Activated CD4-positive, CD25-positive, alpha-beta regulatory T cell treated with anti-CD3 and anti-CD28 coated beads, Interleukin-2, amount 50 U/mL, for 16 hours (primary cell): ENCODE data around the gene ST6GALNAC6.
"Not testable (repeated sequence)": the region's sequence is repeated elsewhere in the genome, so short reads cannot be mapped to it uniquely, and the experiment has no call there.

Experiments
- DNase-seq: peaks from one replicate; pipeline ENCODE4 v3.0.0-alpha.2; 2020; ENCODE audit warnings: low read depth, low spot score

Gene ST6GALNAC6

DNA sequence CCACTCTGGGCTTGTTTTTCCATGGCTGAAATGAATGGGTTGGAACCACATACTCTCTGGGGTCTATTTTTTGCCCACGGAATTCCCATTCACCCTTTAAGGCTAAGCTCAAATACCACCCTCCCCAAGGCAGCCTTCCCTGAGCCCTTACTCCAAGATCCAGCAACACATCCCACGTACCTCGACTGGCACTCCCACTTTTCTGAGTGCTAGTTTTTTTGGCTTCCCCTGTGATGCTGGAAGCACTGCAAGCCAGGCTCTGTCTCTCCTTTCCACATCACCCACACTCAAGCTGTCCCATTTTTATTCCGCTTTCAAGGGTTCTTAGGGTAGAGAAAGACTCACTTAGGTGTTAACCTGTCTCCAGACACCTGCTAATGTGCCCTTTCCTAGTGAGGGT lies 6.0 kb downstream of the ST6GALNAC6 start:
- no peak for DNase-seq

DNA sequence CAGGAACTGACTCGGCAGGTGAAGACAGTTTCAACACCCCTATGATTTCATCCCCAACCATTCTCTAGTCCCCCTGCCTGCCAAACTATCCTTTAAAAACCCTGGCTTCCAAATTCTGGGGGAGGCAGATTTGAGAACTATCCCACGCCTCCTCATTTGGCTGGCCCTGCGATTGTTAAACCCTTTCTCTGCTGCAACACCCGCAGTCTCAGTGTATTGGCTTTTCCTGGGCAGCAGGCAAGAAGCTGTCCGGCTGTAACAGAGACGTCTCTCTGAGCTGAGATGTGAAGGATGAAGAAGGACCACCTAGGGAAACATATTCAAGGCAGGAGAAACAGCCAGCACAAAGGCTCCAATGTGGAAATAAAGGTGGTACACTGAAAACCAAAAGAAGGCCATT lies 6.6 kb downstream of the ST6GALNAC6 start:
- DNase-seq = no peak

DNA sequence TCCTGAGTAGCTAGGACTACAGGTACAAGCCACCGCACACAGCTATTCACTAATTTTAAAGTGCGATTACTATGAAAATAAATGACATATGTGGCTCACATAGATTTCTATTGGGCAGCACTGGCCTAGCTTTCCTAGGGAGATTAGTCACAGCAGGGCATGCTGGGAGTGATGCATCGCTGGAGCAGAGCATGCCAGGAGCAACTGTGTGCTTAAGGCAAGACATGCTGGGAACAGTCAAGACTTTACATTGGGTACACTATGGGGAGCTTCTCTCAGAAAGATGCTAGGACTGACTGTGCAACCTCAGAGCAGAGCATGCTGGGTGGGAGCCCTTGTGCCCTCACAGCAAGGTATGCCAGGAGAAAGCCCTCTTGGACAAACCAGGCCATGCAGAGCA lies 9.3 kb downstream of the ST6GALNAC6 start:
- DNase-seq = no peak

DNA sequence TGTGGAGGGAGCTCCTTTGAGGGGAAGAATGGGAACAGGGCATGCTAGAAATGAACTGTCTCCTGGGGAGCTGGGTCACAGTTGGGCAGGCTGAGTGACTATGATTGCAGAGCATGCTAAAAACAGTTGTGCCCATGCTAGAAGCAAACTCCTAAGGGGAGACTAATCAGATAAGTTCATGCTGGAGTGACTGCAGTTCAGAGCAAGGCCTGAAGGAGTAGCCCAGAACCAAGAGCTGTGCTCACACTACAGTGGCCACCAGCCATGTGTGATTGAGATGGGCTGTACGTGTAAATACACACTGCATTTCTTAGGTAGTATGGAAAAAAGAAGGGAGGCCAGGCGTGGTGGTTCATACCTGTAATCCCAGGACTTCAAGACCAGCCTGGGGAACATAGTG lies 11.6 kb downstream of the ST6GALNAC6 start:
- no peak for DNase-seq

DNA sequence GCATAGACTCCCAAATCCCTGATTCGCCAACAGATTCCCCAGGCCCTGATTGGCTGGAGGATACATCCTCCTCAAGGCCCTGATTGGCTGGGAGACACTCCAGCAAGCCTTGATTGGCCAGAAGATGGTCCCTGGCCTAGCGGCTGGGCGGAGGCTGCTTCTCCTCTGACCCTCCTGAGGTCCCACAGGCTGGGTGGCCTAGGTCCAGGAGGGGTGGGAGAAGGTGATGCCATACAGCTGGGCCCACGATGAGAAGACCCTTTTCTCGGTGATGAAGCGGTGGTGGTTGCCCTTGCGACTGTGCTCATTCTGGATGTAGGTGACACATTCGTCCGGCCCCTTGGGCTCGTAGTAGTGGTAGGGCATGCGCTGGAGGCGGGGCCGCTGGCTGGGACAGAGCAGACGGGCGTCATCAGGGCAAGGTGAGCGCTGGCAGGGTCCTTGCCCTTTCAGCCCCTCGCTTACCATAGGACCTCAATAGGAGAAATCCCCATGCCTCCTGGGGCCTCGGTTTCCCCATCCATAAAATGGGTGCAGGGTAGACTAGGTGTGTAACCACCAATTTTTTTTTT lies 12.9 kb downstream of the ST6GALNAC6 start:
- DNase-seq = no peak

DNA sequence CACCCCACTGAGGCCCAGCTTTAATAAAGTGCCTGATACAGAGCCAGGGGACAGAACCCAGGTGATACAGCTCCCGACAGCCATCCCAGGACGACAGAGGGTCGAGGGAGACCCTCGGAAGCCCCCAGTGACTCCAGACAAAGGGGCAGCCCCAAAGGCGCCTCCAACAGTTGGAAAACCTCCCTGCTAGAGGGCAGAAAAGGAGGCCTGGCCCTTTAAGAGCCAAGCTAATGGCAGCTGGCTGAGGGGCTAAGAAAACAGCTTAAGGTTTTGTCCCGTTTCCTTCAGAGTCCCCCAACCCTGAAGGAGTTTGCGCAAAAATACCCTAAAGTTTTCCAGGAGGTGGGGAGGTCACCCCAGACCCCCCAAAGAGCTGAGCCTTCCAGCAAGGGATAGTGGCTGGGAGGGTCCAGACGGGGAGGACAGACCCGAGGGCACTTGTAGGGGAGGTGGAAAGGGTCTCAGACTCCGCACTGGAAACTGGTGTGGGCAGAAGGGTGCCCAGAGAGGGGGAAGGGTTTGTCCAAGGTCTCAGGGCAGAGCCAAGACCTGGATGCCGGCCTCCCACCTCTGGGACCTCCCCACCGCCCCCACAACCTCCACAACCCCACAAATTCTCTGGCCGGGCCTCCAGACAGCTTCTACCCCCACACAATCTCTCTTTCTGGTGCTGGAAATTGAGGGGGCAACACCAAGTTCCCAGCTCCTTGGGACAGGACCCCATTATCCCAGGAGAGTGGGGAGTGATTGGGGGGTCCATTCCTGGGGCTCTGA lies 13.7 kb downstream of the ST6GALNAC6 start:
- no peak for DNase-seq

DNA sequence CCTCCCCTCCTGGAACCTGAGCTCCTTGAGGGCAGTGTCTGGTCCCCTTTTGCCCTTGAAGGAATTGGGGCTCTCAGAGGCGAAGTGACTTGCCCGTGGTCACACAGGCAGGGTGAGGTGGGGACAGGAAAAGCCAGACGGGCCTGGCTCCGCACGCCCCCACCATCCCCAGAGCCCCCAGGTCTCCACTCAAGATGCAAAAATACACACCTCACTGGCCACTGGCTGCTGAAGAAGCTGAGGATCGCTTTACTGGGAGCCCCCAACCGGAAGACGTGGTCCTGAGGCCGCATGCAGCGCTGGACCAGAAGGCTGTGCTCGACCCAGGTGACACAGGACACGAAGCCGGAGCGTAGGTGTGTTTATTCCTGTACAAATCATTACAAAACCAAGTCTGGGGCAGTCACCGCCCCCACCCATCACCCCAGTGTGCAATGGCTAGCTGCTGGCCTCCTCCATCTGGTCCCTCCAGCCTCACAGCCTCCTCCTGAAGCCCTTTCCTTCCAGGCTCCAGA lies 14.4 kb downstream of the ST6GALNAC6 start:
- DNase-seq = no peak

DNA sequence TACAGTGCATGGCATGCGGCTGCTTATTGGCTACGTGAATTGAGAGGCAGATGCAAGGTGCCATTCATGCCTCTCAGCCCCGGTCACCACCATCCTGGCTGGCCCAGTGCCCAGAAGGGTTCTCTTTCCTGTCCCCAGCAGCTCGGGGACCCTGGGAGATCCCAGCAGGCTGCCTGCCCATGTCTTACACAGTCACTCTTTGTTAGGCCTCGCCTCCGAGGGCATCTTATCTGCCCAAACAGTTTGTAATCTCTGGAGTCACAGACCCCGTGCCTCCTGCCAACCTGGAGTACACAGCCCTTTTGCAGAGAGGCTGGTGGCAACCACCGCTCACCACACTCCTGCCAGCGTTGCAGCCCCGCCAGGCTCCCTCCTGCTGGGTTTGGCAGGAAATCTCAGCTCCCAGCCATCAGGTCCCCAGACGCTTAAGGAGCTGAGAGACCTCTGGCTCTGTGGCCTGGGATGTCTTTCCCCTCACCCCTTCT lies 14.9 kb downstream of the ST6GALNAC6 start:
- no peak for DNase-seq

DNA sequence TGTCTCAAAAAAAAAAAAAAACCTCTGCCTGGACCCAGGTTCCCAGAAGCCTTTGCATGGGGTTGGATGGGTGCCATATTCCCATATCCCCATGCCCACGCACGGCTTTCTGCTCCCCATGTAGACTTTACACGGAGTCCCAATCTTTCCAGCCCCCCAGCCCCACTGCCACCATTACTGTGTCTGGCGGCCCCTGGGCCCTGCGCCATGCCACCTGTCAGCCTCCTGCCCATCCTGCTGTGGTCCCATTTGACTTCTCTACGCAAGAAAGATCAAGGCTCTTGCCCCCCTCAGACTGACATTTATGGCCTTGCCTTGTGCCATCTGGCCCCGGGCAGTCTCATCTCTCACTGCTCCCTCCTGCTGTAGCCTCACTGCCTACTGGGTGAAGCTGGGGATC lies 15.4 kb downstream of the ST6GALNAC6 start:
- no peak for DNase-seq

DNA sequence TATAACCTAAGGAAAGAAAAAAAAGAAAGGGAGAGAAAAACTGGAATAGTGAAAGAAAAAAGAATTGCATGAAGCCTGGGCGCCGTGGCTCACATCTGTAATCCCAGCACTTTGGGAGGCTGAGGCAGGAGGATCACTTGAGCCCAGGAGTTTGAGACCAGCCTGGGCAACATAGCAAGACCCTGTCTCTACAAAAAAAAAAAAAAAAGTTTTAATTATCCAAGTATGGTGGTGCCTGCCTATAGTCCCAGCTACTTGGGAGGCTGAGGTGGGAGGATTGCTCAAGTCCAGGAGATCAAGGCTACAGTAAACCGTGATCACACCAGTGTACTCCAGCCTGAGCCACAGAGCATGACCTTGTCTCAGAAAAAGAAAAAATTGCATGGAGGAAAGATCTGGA lies 17.7 kb downstream of the ST6GALNAC6 start:
- not testable (repeated sequence) for DNase-seq

DNA sequence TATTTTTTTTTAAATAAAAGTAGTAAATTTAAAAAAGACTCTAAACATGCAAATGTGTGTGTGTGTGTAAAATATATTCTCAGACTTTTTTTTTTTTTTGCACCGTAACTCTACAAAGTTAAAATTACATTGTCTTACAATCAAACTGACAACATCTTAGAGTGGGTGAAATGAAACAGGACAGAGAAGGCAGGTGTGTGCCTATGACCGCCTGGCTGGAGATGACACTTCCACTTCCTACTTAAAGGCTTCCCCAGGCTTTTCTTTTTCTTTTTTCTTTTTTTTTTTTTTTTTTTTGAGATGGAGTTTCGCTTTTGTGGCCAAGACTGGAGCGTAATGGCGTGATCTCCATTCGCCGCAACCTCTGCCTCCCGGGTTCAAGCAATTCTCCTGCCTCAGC lies 19.3 kb downstream of the ST6GALNAC6 start:
- DNase-seq = no peak

DNA sequence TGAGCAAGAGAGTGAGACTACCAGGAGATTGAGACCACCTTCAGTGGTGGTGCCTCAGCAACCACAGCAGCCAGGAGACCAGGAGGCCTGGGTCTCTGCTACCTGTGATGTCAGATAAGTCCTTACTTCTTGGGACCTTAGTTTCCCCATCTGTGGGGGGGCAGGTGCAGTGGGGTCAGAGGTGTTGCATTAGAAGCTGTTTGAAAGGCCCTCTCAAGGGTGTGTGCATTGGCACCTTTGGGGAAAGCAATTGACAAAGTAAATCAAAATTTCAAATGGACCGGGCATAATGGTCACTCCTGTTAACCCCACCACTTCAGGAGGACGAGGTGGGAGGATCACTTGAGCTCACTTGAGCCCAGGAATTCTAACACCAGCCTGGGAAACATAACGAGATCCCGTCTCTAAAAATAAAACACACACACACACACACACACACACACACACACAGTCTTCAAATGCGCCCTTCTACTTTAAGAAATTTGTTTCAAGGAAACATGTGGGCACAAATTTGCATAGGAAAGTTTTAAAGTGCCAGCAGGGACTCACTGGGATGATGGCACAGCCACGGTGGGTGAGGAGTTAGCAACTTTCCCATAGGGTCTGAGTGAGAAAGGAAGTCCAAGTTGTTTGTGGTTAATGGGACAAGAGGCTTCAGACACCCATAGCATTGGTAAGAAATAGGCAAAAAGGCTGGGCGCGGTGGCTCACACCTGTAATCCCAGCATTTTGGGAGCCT lies 20.6 kb downstream of the ST6GALNAC6 start:
- DNase-seq = no peak

DNA sequence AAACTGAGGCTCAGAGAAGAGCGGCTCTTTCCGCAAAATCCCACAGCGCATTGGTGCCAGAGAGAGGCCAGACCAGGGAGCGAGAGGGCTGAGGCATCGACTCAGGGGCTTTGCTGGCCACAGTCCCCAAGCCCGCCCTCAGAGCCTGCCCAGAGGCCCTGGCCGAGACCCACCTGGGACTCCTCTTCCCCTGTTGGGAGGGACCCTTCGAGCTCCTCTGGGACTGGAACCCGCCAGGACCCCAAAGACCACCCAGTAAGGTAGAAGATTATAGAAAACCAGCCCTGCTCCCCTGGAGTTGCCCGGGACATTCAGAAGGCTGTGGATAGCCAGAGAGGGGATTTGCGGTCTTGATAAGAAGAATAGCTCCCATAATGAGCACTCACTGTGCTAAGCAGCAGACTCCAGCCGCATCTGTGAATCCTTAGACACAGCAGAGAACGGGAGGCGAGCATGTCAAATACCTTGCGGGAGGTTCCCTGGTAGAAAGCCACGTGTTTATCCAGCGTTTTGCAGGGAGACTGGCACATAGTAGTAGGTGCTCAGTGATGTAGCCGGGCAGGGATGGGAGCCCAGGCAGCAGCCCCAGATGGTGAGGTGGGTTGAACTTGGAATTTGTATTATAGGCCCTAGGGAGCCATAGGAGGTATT lies 21.3 kb downstream of the ST6GALNAC6 start:
- DNase-seq = no peak

DNA sequence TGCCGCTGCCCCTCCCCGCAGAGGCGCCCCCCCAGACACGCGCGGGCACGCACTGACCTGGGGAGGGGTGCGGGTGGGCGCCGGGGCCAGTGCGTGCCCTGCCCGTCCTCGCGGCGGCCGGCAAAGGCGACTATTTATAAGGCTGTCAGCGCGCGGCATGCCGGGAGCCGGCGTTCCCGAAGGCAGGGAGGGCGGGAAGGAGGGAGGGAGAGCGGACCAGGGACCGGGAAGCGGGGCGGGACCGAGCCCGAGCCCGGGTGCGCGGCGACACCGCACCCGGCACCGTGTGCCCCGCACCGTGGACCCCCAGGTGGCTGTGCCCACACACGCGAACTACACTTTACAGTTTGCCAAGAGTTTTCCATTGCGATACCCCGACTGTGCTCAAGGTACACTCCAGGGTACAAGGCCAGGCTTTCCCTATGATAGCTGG lies 21.8 kb downstream of the ST6GALNAC6 start, which contains the start of gene AK1:
TSS of gene AK1 (minus strand) at position 110 of the 433 bp plus-strand sequence. CDS start 3,058 bp downstream, outside the sequence.
- no peak for DNase-seq

DNA sequence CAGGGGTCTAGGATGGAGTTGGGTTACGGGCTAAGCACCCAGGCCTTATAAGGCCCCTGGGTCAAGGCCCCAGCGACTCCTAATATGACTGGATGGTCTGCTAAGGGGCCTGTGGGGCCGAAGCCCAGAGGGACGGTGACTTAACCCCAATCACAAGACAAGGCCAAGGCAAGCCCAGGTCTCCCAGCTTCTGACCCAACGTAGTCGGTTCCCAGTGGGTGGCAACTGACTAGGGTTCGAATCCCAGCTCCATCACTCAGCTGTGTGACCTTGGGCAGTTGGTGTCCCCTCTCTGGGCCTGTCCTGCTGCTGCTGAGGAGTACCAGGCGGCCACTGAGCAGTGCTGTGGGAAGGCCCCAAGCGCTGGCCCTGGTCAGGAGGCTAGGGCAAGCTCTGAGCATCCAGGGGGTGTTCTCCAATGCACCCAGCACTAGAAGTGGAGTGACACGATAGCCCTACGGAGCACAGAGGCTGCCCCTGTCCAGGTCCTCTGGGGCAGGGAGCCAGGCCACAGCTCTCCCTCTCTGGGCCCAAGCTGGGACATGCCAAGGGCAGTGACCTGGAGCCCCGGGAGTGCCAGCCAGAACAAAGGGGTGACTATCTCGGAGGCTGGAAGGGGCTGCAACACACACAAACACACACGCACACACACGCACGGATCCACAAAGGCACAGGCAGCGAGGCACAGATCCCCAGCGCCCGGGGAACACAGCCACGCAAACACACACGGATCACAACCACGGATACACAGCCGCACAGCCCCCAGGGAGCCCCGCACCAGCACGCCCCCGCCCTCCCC lies 22.4 kb downstream of the ST6GALNAC6 start:
- no peak for DNase-seq

DNA sequence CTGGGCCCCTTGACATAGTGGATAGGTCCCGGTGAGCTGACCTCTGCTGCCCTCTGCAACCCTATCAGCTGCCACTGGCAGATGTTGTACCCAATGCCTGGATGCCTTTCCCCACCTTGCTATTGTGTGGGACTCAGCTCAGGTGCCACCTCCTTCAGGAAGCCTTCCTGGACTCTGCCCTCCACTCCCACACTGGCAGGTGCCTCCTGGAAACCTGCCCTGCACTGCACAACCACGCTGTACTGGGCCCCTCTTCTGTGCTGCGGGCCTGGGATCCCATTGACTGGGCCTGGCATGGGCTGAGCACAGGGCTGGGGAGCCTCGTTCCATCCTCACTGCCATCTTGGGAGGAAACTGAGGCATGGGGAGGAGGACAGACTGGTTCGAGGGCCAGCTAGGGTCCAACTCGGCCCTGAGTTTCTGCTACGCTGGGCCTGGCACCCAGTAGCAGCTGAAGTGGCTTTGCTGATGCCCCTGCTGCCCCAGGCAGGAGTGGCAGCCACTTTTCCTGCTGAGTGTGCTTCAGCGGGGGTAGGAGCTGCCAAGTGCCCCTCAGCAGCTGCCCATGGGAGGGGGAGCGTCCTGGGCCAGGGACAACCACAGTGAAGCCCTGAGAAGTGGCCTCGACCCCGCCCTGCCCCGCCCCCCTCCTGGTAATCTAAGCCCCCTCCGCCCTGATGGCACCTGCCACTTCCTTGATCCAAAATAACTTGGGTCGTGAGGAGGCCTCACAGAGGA lies 23.2 kb downstream of the ST6GALNAC6 start:
- DNase-seq = no peak

DNA sequence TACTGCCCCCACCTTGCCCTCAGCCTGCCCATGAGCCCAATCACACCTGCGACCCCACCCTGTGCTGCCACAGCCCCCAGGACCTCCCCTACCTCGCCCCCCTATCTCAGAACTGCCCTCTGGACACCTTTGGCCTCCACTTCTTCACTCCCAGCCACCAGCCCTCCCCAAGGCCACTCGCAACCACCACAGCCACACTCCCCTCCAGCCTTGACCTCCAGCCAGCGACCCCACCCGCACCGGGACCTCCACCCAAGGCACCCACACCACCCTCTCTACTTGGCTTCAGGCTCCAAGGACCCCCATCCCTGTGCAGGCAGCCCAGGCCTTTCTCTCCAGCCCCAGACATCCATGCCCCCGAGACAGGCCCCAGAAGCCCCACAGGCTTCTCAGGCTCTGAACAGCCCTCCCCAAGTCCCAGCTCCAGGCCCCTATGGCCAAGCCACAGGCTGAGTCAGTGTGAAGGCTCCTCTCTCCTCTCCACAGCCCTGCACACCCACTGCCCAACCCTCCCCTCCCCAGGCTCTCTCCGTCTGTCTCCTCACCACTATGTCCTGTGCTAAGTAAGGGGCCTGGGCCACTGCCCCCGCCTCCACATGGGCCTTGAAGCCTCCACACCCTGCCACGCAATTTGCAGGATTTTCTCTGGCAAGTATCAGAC lies 24.0 kb downstream of the ST6GALNAC6 start:
- no peak for DNase-seq

DNA sequence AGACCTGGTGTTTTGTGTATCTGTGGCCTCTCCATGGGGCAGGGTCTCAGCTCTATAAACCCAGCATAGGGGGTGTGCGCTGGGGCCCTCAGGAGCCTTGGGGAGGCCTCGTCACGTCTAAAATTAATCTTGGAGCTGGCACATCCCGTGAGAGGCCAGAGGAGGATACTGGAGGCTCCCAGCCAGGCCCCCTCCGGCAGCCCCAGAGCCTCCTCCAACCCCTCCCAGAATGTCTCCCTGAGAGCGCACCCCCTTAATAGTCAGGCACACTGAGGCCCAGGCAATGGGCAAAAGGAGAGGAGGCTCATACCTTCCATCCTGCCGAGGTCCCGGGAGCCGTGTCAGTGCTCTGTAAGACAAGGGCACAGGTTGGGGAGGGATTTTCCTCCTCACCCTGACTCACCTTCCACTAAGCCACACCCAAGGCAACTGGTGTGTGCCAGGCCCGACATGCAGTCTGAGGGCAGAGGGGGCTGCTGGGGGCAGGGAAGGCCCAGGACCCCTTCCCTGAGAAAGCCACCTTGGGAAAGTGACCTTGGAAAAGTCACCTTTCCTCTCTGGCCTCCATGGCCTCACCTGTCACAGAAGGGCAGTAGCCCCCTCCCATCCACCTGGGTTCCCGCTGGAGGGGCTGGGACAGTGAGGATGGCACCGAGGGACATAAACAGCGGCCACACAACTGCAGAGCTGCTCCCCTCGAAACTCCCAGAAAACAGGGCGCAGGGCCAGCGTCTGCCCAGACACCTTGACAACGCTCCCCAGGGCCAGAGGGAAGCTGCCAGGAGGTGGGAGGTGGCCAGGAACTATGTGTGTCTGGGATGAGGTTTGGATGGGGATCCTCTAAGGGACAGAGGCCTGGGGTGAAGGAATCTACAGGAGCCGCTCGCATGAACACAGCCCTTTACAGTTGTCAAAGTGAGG lies 24.8 kb downstream of the ST6GALNAC6 start:
- DNase-seq = no peak

DNA sequence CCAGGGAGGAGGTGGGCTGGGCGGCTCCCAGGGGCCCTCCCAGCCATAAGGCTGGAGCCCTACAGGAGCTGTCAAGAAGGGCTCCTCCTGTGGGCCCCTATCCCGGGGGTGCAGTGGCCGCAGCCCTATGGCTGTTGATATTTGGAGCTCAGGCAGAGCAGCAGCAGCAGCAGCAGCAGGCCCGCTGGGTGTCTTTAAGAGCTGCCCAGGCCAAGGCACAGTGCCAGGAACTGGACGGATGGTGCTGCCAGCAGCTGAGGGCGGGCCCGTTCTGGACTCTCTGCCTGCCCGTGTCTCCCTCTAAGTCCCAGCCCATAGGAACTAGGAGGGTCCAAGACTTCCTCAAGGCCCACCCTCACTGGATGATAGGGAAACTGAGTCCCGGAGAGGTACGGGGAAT lies 25.5 kb downstream of the ST6GALNAC6 start:
- no peak for DNase-seq
